Activated T-helper 1 cell treated with anti-CD3 and anti-CD28 coated beads, Interleukin-12 subunit alpha, Interleukin-12 subunit beta, Interleukin-2, Interleukin-4 antibody, amounts not matched to agents 30 ng/mL and 10 ng/mL and 1 ng/mL, durations not matched to agents 14 hours and 24 hours and 36 hours (primary cell): ENCODE measurements around the gene TBC1D5. TPM values are rescaled to one million over a fixed set of nuclear protein-coding genes. Genes with fewer than 3 reads are reported as not detected.

ENCODE experiments used
- DNase-seq: peaks from one replicate; pipeline ENCODE4 v3.0.0; 2021; ENCODE audit warnings: low spot score
- H3K27ac Mint-ChIP-seq: one replicate; pipeline ENCODE4 v1.8.0; 2021; ENCODE audit warnings: mild to moderate bottlenecking, mixed read lengths
- H3K27me3 Mint-ChIP-seq: one replicate; pipeline ENCODE4 v1.8.0; 2022; ENCODE audit warnings: mild to moderate bottlenecking, moderate library complexity, mixed read lengths; ENCODE audit not compliant: insufficient read depth
- H3K36me3 Mint-ChIP-seq: one replicate; pipeline ENCODE4 v1.8.0; 2021; ENCODE audit warnings: low read depth, mixed read lengths
- H3K4me1 Mint-ChIP-seq: one replicate; pipeline ENCODE4 v1.8.0; 2021; ENCODE audit warnings: low read depth, mixed read lengths
- H3K4me3 Mint-ChIP-seq: one replicate; pipeline ENCODE4 v1.8.0; 2021; ENCODE audit warnings: mild to moderate bottlenecking, moderate library complexity, mixed read lengths
- H3K9me3 Mint-ChIP-seq: one replicate; pipeline ENCODE4 v1.8.0; 2021; ENCODE audit warnings: mixed read lengths
- intact Hi-C: fragments of 100-400 bp; cut with micrococcal nuclease; formaldehyde crosslinking; loops from one replicate; pipeline ENCODE4 v1.15.1; 2024
- total RNA-seq: library from RNA; stranded (reverse); gene quantifications from 2 replicates; pipeline ENCODE4 v1.2.3, GENCODE V29; 2022

The TBC1D5 gene
- total RNA-seq, 1 donor from 2014 or later = 31.4 TPM

- Mint-ChIP-seq H3K4me1 (no peaks in the 10 kb centered on the region), H3K9me3 (no peaks in the 10 kb centered on the region), H3K27me3 (no peaks in the 10 kb centered on the region), H3K4me3 (no peak overlapping the region), H3K36me3 (no peaks in the 10 kb centered on the region), H3K27ac (no peak overlapping the region)
- intact Hi-C loops = no loop called here
- DNase-seq = no peak
Measured at GRCh38 chr3:17444865-17445264, 297.6 kb downstream of the TBC1D5 start.

GRCh38 chr3:17443142-17443541 lies 299.3 kb downstream of the TBC1D5 start:
- peaks cover 5% of the 10 kb centered on the region for H3K9me3 Mint-ChIP-seq
- intact Hi-C loops = no loop called here
- H3K27ac Mint-ChIP-seq = no peak overlapping the region
- no peaks in the 10 kb centered on the region for H3K4me1 Mint-ChIP-seq
- no peak for DNase-seq
- peaks cover 1% of the 10 kb centered on the region for H3K36me3 Mint-ChIP-seq
- H3K4me3 Mint-ChIP-seq = no peak overlapping the region
- no peaks in the 10 kb centered on the region for H3K27me3 Mint-ChIP-seq

- H3K9me3 Mint-ChIP-seq = peaks cover 9% of the 10 kb centered on the region
- DNase-seq = no peak
- no peak overlapping the region for H3K27ac Mint-ChIP-seq
- no peak overlapping the region for H3K4me3 Mint-ChIP-seq
- intact Hi-C loops = no loop called here
- no peaks in the 10 kb centered on the region for H3K4me1 Mint-ChIP-seq
- no peaks in the 10 kb centered on the region for H3K27me3 Mint-ChIP-seq
- peaks cover 1% of the 10 kb centered on the region for H3K36me3 Mint-ChIP-seq
Measured at GRCh38 chr3:17442332-17443049, 299.9 kb downstream of the TBC1D5 start.

GRCh38 chr3:17433876-17434275 lies 308.6 kb downstream of the TBC1D5 start:
- Mint-ChIP-seq H3K27ac (no peak overlapping the region), H3K27me3 (no peaks in the 10 kb centered on the region), H3K4me1 (no peaks in the 10 kb centered on the region), H3K36me3 (peaks cover 4% of the 10 kb centered on the region), H3K4me3 (no peak overlapping the region), H3K9me3 (peaks cover 9% of the 10 kb centered on the region)
- DNase-seq = no peak
- intact Hi-C loops = loop anchor here (5.0 kb wide), 1 partner anchor 253 kb away; no protein-coding TSS in a partner anchor

- no peaks in the 10 kb centered on the region for H3K27me3 Mint-ChIP-seq
- no peak overlapping the region for H3K27ac Mint-ChIP-seq
- H3K36me3 Mint-ChIP-seq = peaks cover 2% of the 10 kb centered on the region
- intact Hi-C loops = loop anchor here (5.0 kb wide), 1 partner anchor 255 kb away; no protein-coding TSS in a partner anchor
- H3K4me1 Mint-ChIP-seq = no peaks in the 10 kb centered on the region
- H3K4me3 Mint-ChIP-seq = no peak overlapping the region
- no peaks in the 10 kb centered on the region for H3K9me3 Mint-ChIP-seq
- no peak for DNase-seq
Measured at GRCh38 chr3:17432236-17432635, 310.2 kb downstream of the TBC1D5 start.

GRCh38 chr3:17431484-17432045 lies 310.9 kb downstream of the TBC1D5 start:
- Mint-ChIP-seq H3K36me3 (no peaks in the 10 kb centered on the region), H3K9me3 (no peaks in the 10 kb centered on the region), H3K4me1 (no peaks in the 10 kb centered on the region), H3K27me3 (no peaks in the 10 kb centered on the region), H3K4me3 (no peak overlapping the region), H3K27ac (no peak overlapping the region)
- intact Hi-C loops = loop anchor here (1.0 to 5.0 kb wide), 3 partner anchors 256 to 1557 kb away; no protein-coding TSS in a partner anchor
- DNase-seq = no peak

- Mint-ChIP-seq H3K4me1 (no peaks in the 10 kb centered on the region), H3K9me3 (no peaks in the 10 kb centered on the region), H3K36me3 (no peaks in the 10 kb centered on the region), H3K4me3 (no peak overlapping the region), H3K27me3 (no peaks in the 10 kb centered on the region), H3K27ac (no peak overlapping the region)
- DNase-seq = no peak
- intact Hi-C loops = loop anchor here (1.0 to 5.0 kb wide), 3 partner anchors 256 to 1557 kb away; no protein-coding TSS in a partner anchor
Measured at GRCh38 chr3:17431004-17431403, 311.4 kb downstream of the TBC1D5 start.

GRCh38 chr3:17430582-17430981 lies 311.8 kb downstream of the TBC1D5 start:
- Mint-ChIP-seq H3K4me3 (no peak overlapping the region), H3K27ac (no peak overlapping the region), H3K9me3 (no peaks in the 10 kb centered on the region), H3K36me3 (no peaks in the 10 kb centered on the region), H3K27me3 (no peaks in the 10 kb centered on the region), H3K4me1 (no peaks in the 10 kb centered on the region)
- DNase-seq = no peak
- intact Hi-C loops = loop anchor here (5.0 kb wide), 1 partner anchor 257 kb away; no protein-coding TSS in a partner anchor

- no peak for DNase-seq
- no peaks in the 10 kb centered on the region for H3K36me3 Mint-ChIP-seq
- no peaks in the 10 kb centered on the region for H3K27me3 Mint-ChIP-seq
- no peak overlapping the region for H3K4me3 Mint-ChIP-seq
- H3K4me1 Mint-ChIP-seq = no peaks in the 10 kb centered on the region
- H3K27ac Mint-ChIP-seq = no peak overlapping the region
- no peaks in the 10 kb centered on the region for H3K9me3 Mint-ChIP-seq
- intact Hi-C loops = no loop called here
Measured at GRCh38 chr3:17423786-17424536, 318.5 kb downstream of the TBC1D5 start.

GRCh38 chr3:17422636-17423035 lies 319.8 kb downstream of the TBC1D5 start:
- Mint-ChIP-seq H3K9me3 (no peaks in the 10 kb centered on the region), H3K4me1 (no peaks in the 10 kb centered on the region), H3K36me3 (no peaks in the 10 kb centered on the region), H3K27me3 (no peaks in the 10 kb centered on the region), H3K4me3 (no peak overlapping the region), H3K27ac (no peak overlapping the region)
- DNase-seq = no peak
- intact Hi-C loops = no loop called here

GRCh38 chr3:17420668-17421067 lies 321.8 kb downstream of the TBC1D5 start:
- Mint-ChIP-seq H3K4me1 (no peaks in the 10 kb centered on the region), H3K36me3 (no peaks in the 10 kb centered on the region), H3K27ac (no peak overlapping the region), H3K9me3 (no peaks in the 10 kb centered on the region), H3K27me3 (no peaks in the 10 kb centered on the region), H3K4me3 (no peak overlapping the region)
- intact Hi-C loops = no loop called here
- DNase-seq = no peak

GRCh38 chr3:17412950-17413530 lies 329.4 kb downstream of the TBC1D5 start:
- Mint-ChIP-seq H3K27me3 (no peaks in the 10 kb centered on the region), H3K4me3 (no peak overlapping the region), H3K9me3 (no peaks in the 10 kb centered on the region), H3K36me3 (no peaks in the 10 kb centered on the region), H3K27ac (no peak overlapping the region), H3K4me1 (no peaks in the 10 kb centered on the region)
- DNase-seq = peak; percentile 16
- intact Hi-C loops = loop anchor here (1.0 to 10.0 kb wide), 4 partner anchors 154 to 1366 kb away; partner anchors contain the start of genes DPH3 and OXNAD1
